ENCODE measurements around the gene STRBP. TPM values are rescaled to one million over a fixed set of nuclear protein-coding genes. Genes with fewer than 3 reads are reported as not detected.
A peak's percentile ranks its signal among the peaks of the same experiment; 100 is the strongest.

The STRBP gene
- total and polyA plus RNA-seq, 9 of the 15 experiments (the other 6 are each of a cell fraction or from before 2014, with no cell fraction given): 27.7 to 84.0 (median 70.2) TPM

- TF ChIP-seq TAF9B (IDR thresholded peaks at IDR 0.05; ENCODE audit: partially characterized antibody) (no peak), NR4A1 (CRISPR knock-in tag; IDR thresholded peaks at IDR 0.05) (no peak), NR4A1 (tag; IDR thresholded peaks at IDR 0.05) (no peak), JUND (IDR thresholded peaks at IDR 0.05; ENCODE audit: borderline replicate concordance, low read depth, low read length) (no peak), JUND (tag; IDR thresholded peaks at IDR 0.05; ENCODE audit: borderline replicate concordance, low read depth, low read length) (0 out of 3 replicates have a peak, but pooled peaks have one; percentile 26), FOSL1 (tag; conservative IDR thresholded peaks at IDR 0.05) (peak; percentile 43; the same call in 1 of the 2 replicates), MED1 (CRISPR knock-in tag; IDR thresholded peaks at IDR 0.05; ENCODE audit: borderline replicate concordance) (no peak), USF1 (CRISPR knock-in tag; IDR thresholded peaks at IDR 0.05) (no peak), CBFA2T2 (conservative IDR thresholded peaks at IDR 0.05) (no peak), POLR3A (IDR thresholded peaks at IDR 0.05; ENCODE audit: borderline replicate concordance, extremely low read depth, insufficient read depth, insufficient read length) (no peak), BACH1 (tag; IDR thresholded peaks at IDR 0.05) (no peak), BHLHE40 (IDR thresholded peaks at IDR 0.05; ENCODE audit: low read length) (peak; percentile 34; the same call in 1 of the 2 replicates), NRF1 (conservative IDR thresholded peaks at IDR 0.05 in 1 of 2, IDR thresholded peaks at IDR 0.05 in 1 of 2) (no peak), YBX1 (IDR thresholded peaks at IDR 0.05) (no peak), U2AF1 (optimal IDR thresholded peaks at IDR 0.05; ENCODE audit: low read depth, low read length) (no peak), SMARCE1 (IDR thresholded peaks at IDR 0.05) (peak; percentile 11; the same call in 1 of the 2 replicates), CTBP1 (IDR thresholded peaks at IDR 0.05; ENCODE audit: borderline replicate concordance) (no peak)
- TF ChIP-seq, protein P1, sequence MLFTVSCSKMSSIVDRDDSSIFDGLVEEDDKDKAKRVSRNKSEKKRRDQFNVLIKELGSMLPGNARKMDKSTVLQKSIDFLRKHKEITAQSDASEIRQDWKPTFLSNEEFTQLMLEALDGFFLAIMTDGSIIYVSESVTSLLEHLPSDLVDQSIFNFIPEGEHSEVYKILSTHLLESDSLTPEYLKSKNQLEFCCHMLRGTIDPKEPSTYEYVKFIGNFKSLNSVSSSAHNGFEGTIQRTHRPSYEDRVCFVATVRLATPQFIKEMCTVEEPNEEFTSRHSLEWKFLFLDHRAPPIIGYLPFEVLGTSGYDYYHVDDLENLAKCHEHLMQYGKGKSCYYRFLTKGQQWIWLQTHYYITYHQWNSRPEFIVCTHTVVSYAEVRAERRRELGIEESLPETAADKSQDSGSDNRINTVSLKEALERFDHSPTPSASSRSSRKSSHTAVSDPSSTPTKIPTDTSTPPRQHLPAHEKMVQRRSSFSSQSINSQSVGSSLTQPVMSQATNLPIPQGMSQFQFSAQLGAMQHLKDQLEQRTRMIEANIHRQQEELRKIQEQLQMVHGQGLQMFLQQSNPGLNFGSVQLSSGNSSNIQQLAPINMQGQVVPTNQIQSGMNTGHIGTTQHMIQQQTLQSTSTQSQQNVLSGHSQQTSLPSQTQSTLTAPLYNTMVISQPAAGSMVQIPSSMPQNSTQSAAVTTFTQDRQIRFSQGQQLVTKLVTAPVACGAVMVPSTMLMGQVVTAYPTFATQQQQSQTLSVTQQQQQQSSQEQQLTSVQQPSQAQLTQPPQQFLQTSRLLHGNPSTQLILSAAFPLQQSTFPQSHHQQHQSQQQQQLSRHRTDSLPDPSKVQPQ (CRISPR knock-in tag; IDR thresholded peaks at IDR 0.05; ENCODE audit: borderline replicate concordance): no peak
- TF ChIP-seq, protein P2, sequence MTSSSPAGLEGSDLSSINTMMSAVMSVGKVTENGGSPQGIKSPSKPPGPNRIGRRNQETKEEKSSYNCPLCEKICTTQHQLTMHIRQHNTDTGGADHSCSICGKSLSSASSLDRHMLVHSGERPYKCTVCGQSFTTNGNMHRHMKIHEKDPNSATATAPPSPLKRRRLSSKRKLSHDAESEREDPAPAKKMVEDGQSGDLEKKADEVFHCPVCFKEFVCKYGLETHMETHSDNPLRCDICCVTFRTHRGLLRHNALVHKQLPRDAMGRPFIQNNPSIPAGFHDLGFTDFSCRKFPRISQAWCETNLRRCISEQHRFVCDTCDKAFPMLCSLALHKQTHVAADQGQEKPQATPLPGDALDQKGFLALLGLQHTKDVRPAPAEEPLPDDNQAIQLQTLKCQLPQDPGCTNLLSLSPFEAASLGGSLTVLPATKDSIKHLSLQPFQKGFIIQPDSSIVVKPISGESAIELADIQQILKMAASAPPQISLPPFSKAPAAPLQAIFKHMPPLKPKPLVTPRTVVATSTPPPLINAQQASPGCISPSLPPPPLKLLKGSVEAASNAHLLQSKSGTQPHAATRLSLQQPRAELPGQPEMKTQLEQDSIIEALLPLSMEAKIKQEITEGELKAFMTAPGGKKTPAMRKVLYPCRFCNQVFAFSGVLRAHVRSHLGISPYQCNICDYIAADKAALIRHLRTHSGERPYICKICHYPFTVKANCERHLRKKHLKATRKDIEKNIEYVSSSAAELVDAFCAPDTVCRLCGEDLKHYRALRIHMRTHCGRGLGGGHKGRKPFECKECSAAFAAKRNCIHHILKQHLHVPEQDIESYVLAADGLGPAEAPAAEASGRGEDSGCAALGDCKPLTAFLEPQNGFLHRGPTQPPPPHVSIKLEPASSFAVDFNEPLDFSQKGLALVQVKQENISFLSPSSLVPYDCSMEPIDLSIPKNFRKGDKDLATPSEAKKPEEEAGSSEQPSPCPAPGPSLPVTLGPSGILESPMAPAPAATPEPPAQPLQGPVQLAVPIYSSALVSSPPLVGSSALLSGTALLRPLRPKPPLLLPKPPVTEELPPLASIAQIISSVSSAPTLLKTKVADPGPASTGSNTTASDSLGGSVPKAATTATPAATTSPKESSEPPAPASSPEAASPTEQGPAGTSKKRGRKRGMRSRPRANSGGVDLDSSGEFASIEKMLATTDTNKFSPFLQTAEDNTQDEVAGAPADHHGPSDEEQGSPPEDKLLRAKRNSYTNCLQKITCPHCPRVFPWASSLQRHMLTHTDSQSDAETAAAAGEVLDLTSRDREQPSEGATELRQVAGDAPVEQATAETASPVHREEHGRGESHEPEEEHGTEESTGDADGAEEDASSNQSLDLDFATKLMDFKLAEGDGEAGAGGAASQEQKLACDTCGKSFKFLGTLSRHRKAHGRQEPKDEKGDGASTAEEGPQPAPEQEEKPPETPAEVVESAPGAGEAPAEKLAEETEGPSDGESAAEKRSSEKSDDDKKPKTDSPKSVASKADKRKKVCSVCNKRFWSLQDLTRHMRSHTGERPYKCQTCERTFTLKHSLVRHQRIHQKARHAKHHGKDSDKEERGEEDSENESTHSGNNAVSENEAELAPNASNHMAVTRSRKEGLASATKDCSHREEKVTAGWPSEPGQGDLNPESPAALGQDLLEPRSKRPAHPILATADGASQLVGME (CRISPR knock-in tag; IDR thresholded peaks at IDR 0.05): no peak
- TF ChIP-seq, protein P3, sequence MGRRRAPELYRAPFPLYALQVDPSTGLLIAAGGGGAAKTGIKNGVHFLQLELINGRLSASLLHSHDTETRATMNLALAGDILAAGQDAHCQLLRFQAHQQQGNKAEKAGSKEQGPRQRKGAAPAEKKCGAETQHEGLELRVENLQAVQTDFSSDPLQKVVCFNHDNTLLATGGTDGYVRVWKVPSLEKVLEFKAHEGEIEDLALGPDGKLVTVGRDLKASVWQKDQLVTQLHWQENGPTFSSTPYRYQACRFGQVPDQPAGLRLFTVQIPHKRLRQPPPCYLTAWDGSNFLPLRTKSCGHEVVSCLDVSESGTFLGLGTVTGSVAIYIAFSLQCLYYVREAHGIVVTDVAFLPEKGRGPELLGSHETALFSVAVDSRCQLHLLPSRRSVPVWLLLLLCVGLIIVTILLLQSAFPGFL (CRISPR knock-in tag; IDR thresholded peaks at IDR 0.05): no peak
Measured at GRCh38 chr9:123309611-123310010, 41.2 kb upstream of the STRBP start (continued).

All from K562 (cell line).